Trophoblast cell (in vitro differentiated cells and primary cell): ENCODE results near the gene NOS2.
A peak's percentile ranks its signal among the peaks of the same experiment; 100 is the strongest.
"Not testable (repeated sequence)": the region's sequence is repeated elsewhere in the genome, so short reads cannot be mapped to it uniquely, and the experiment has no call there.

Experiments
- DNase-seq, 2 donors: peaks; one replicate each; pipeline ENCODE4 v3.0.0-alpha.2; 2016
- H2AFZ ChIP-seq: 2 replicates; pipeline ENCODE4 v1.6.1; 2013; ENCODE audit warnings: low read length, moderate library complexity, mild to moderate bottlenecking; ENCODE audit not compliant: insufficient read depth, poor library complexity
- H2AK5ac ChIP-seq: 2 replicates; pipeline ENCODE4 v1.6.1; 2013; ENCODE audit warnings: mild to moderate bottlenecking, low read length
- H2BK120ac ChIP-seq: 2 replicates; pipeline ENCODE4 v1.6.1; 2013; ENCODE audit warnings: low read length, mild to moderate bottlenecking, moderate library complexity; ENCODE audit not compliant: insufficient read depth, poor library complexity
- H2BK12ac ChIP-seq: 2 replicates; pipeline ENCODE4 v1.6.1; 2013; ENCODE audit warnings: mild to moderate bottlenecking, low read length, moderate library complexity
- H2BK5ac ChIP-seq: 2 replicates; pipeline ENCODE4 v1.6.1; 2013; ENCODE audit warnings: low read length, low read depth, moderate library complexity, mild to moderate bottlenecking; ENCODE audit not compliant: poor library complexity
- H3K14ac ChIP-seq: 2 replicates; pipeline ENCODE4 v1.6.1; 2013; ENCODE audit warnings: mild to moderate bottlenecking, low read length
- H3K18ac ChIP-seq: 2 replicates; pipeline ENCODE4 v1.6.1; 2013; ENCODE audit warnings: mild to moderate bottlenecking, low read length
- H3K23ac ChIP-seq: 2 replicates; pipeline ENCODE4 v1.6.1; 2013; ENCODE audit warnings: low read length
- H3K27ac ChIP-seq: 2 replicates; pipeline ENCODE4 v1.5.1; 2013; ENCODE audit warnings: low read depth, mild to moderate bottlenecking, inconsistent platforms, low read length, moderate library complexity
- H3K27me3 ChIP-seq: 2 replicates; pipeline ENCODE4 v1.6.1; 2013; ENCODE audit warnings: inconsistent platforms, mild to moderate bottlenecking, low read length, moderate library complexity; ENCODE audit not compliant: insufficient read depth
- H3K36me3 ChIP-seq, 2 experiments: 1 replicate in 1 of 2; 2 replicates in 1 of 2; pipeline ENCODE4 v1.6.1; 2013; ENCODE audit warnings: low read length in 2 of 2, mild to moderate bottlenecking in 2 of 2, moderate library complexity in 1 of 2; ENCODE audit not compliant: insufficient read depth in 2 of 2, control insufficient read depth in 1 of 2
- H3K4ac ChIP-seq: 2 replicates; pipeline ENCODE4 v1.6.1; 2013; ENCODE audit warnings: low read depth, mild to moderate bottlenecking, low read length, moderate library complexity
- H3K4me1 ChIP-seq, 2 experiments: 1 replicate in 1 of 2; 2 replicates in 1 of 2; pipeline ENCODE4 v1.6.1; 2013; ENCODE audit warnings: low read length in 2 of 2, mild to moderate bottlenecking in 2 of 2, moderate library complexity in 1 of 2; ENCODE audit not compliant: insufficient read depth in 2 of 2, control insufficient read depth in 1 of 2
- H3K4me2 ChIP-seq: 2 replicates; pipeline ENCODE4 v1.6.1; 2013; ENCODE audit warnings: inconsistent platforms, mild to moderate bottlenecking, low read length, moderate library complexity
- H3K4me3 ChIP-seq: 2 replicates; pipeline ENCODE4 v1.5.1; 2013; ENCODE audit warnings: mild to moderate bottlenecking, low read depth, low read length, inconsistent platforms
- H3K79me1 ChIP-seq: one replicate; pipeline ENCODE4 v1.6.1; 2013; ENCODE audit warnings: low read length
- H3K79me2 ChIP-seq: 2 replicates; pipeline ENCODE4 v1.6.1; 2013; ENCODE audit warnings: low read length, mild to moderate bottlenecking; ENCODE audit not compliant: control insufficient read depth, insufficient read depth, poor library complexity
- H3K9ac ChIP-seq: 2 replicates; pipeline ENCODE4 v1.6.1; 2013; ENCODE audit warnings: mild to moderate bottlenecking, low read length
- H3K9me3 ChIP-seq: 2 replicates; pipeline ENCODE4 v1.6.1; 2013; ENCODE audit warnings: low read depth, mild to moderate bottlenecking, control low read depth, inconsistent platforms, low read length; ENCODE audit not compliant: insufficient read depth
- H4K12ac ChIP-seq: 2 replicates; pipeline ENCODE4 v1.6.1; 2013; ENCODE audit warnings: low read depth, mild to moderate bottlenecking, low read length, moderate library complexity
- H4K8ac ChIP-seq: 2 replicates; pipeline ENCODE4 v1.6.1; 2013; ENCODE audit warnings: low read depth, mild to moderate bottlenecking, low read length, moderate library complexity
- H4K91ac ChIP-seq: one replicate; pipeline ENCODE4 v1.6.1; 2013; ENCODE audit warnings: low read depth, mild to moderate bottlenecking, low read length, moderate library complexity
- WGBS: extraction: QIAGEN DNeasy Blood & Tissue Kit; methylation state at CpG from one replicate; pipeline ENCODE4 v1.1.7; 2013; ENCODE audit warnings: missing lambda C conversion rate; ENCODE audit not compliant: insufficient read length, insufficient coverage; ENCODE audit errors: extremely low coverage; 5-methylcytosine and 5-hydroxymethylcytosine counted together

NOS2 gene

GRCh38 chr17:27839571-27840405, 39.5 kb upstream of the NOS2 start:
- not testable (repeated sequence) for H3K36me3 ChIP-seq, H3K79me1 ChIP-seq, H2BK120ac ChIP-seq, H3K9ac ChIP-seq, H3K9me3 ChIP-seq, H2AFZ ChIP-seq, H2BK12ac ChIP-seq, H2BK5ac ChIP-seq, H4K91ac ChIP-seq, H3K79me2 ChIP-seq, H3K4me1 ChIP-seq, H3K23ac ChIP-seq, H3K4me3 ChIP-seq, H3K18ac ChIP-seq, H4K12ac ChIP-seq, H3K4ac ChIP-seq, H4K8ac ChIP-seq, H2AK5ac ChIP-seq, H3K27ac ChIP-seq, H3K4me2 ChIP-seq, H3K14ac ChIP-seq, H3K27me3 ChIP-seq
- WGBS = no CpG with 5 or more reads among the region's 4 CpGs
- DNase-seq = peak in 1 of 2 donors; percentile 57

- not testable (repeated sequence) for H2BK120ac ChIP-seq, H2BK12ac ChIP-seq, H3K4ac ChIP-seq, H3K23ac ChIP-seq, H3K4me1 ChIP-seq, H3K18ac ChIP-seq, H3K9me3 ChIP-seq, H4K12ac ChIP-seq, H3K79me1 ChIP-seq, H3K36me3 ChIP-seq, H3K4me3 ChIP-seq, H2BK5ac ChIP-seq, H3K9ac ChIP-seq, H3K14ac ChIP-seq, H3K27ac ChIP-seq, H2AK5ac ChIP-seq, H3K79me2 ChIP-seq, H3K4me2 ChIP-seq, DNase-seq, H2AFZ ChIP-seq, H4K91ac ChIP-seq, H4K8ac ChIP-seq, H3K27me3 ChIP-seq
- WGBS = no CpG with 5 or more reads among the region's 3 CpGs
Observed at GRCh38 chr17:27838607-27839006, 38.3 kb upstream of the NOS2 start.

GRCh38 chr17:27837769-27838168, 37.4 kb upstream of the NOS2 start:
- not testable (repeated sequence) for H3K36me3 ChIP-seq, H3K27me3 ChIP-seq, H3K4me3 ChIP-seq, H3K4ac ChIP-seq, H3K79me2 ChIP-seq, H3K79me1 ChIP-seq, H4K91ac ChIP-seq, H3K9me3 ChIP-seq, H3K4me2 ChIP-seq, H3K4me1 ChIP-seq, H2BK5ac ChIP-seq, DNase-seq, H3K27ac ChIP-seq, H2AK5ac ChIP-seq, H4K8ac ChIP-seq, H4K12ac ChIP-seq, H2BK120ac ChIP-seq, H2BK12ac ChIP-seq, H2AFZ ChIP-seq, H3K18ac ChIP-seq, H3K23ac ChIP-seq, H3K14ac ChIP-seq, H3K9ac ChIP-seq
- WGBS = no CpG with 5 or more reads among the region's 1 CpG

- Histone ChIP-seq H3K9me3 (no peaks in the 10 kb centered on the region), H2BK5ac (no peak overlapping the region), H3K27ac (no peak overlapping the region), H2BK12ac (no peak overlapping the region), H2AFZ (no peak overlapping the region), H3K9ac (no peak overlapping the region), H3K23ac (no peak overlapping the region), H3K79me2 (no peaks in the 10 kb centered on the region), H2AK5ac (no peak overlapping the region), H4K91ac (no peak overlapping the region), H3K4me3 (no peak overlapping the region), H4K12ac (no peak overlapping the region), H2BK120ac (no peak overlapping the region), H3K18ac (no peak overlapping the region), H3K4me1 (no peaks in the 10 kb centered on the region), H3K36me3 (no peaks in the 10 kb centered on the region), H4K8ac (no peak overlapping the region), H3K4ac (no peak overlapping the region), H3K79me1 (no peaks in the 10 kb centered on the region), H3K4me2 (no peak overlapping the region), H3K14ac (no peak overlapping the region), H3K27me3 (no peaks in the 10 kb centered on the region)
- DNase-seq = no peak
Observed at GRCh38 chr17:27836651-27837050, 36.3 kb upstream of the NOS2 start.
